ENCODE results near the gene RPL4.
"Not testable (repeated sequence)": the region's sequence is repeated elsewhere in the genome, so short reads cannot be mapped to it uniquely, and the experiment has no call there.

The RPL4 gene

GRCh38 chr15:66489179-66489791, 15.4 kb downstream of the RPL4 start:
- no peak for DNase-seq

GRCh38 chr15:66488525-66488924, 16.1 kb downstream of the RPL4 start:
- DNase-seq: no peak

GRCh38 chr15:66486887-66487286, 17.8 kb downstream of the RPL4 start:
- no peak for DNase-seq

- no peak for DNase-seq
Observed at GRCh38 chr15:66484539-66485112, 20.0 kb downstream of the RPL4 start.

GRCh38 chr15:66483131-66483566, 21.5 kb downstream of the RPL4 start:
- DNase-seq: no peak

- DNase-seq: no peak
Observed at GRCh38 chr15:66482539-66482938, 22.1 kb downstream of the RPL4 start.

GRCh38 chr15:66481107-66481856, 23.4 kb downstream of the RPL4 start:
- DNase-seq: no peak

GRCh38 chr15:66480267-66480666, 24.4 kb downstream of the RPL4 start:
- DNase-seq: no peak

GRCh38 chr15:66477011-66477410, 27.6 kb downstream of the RPL4 start:
- DNase-seq: no peak

- no peak for DNase-seq
Observed at GRCh38 chr15:66476535-66476934, 28.1 kb downstream of the RPL4 start.

- no peak for DNase-seq
Observed at GRCh38 chr15:66474963-66475362, 29.7 kb downstream of the RPL4 start.

GRCh38 chr15:66474135-66474534, 30.5 kb downstream of the RPL4 start:
- no peak for DNase-seq

GRCh38 chr15:66472176-66472999, 32.3 kb downstream of the RPL4 start:
- DNase-seq: peak; percentile 55

- not testable (repeated sequence) for DNase-seq
Observed at GRCh38 chr15:66470825-66471224, 33.8 kb downstream of the RPL4 start.

- DNase-seq: not testable (repeated sequence)
Observed at GRCh38 chr15:66467162-66468040, 37.3 kb downstream of the RPL4 start.

GRCh38 chr15:66465294-66465693, 39.4 kb downstream of the RPL4 start:
- DNase-seq: not testable (repeated sequence)

GRCh38 chr15:66462627-66463026, 42.0 kb downstream of the RPL4 start:
- DNase-seq: no peak

- no peak for DNase-seq
Observed at GRCh38 chr15:66461917-66462316, 42.7 kb downstream of the RPL4 start.

GRCh38 chr15:66461294-66461693, 43.4 kb downstream of the RPL4 start:
- not testable (repeated sequence) for DNase-seq

- DNase-seq: no peak
Observed at GRCh38 chr15:66459818-66460615, 44.6 kb downstream of the RPL4 start.

GRCh38 chr15:66456211-66456610, 48.4 kb downstream of the RPL4 start:
- DNase-seq: no peak
